GM13976 (cell line): ENCODE data around the gene SUMF2.
"Not testable (repeated sequence)": the region's sequence is repeated elsewhere in the genome, so short reads cannot be mapped to it uniquely, and the experiment has no call there.

Experiments used
- DNase-seq: peaks from one replicate; pipeline ENCODE4 v3.0.0; 2012; ENCODE audit warnings: low spot score
- in situ Hi-C: fragments of 300-500 bp; cut with MboI; formaldehyde crosslinking; loops from one replicate; pipeline ENCODE4 v1.12.0; 2022; ENCODE audit warnings: low sequenced_read_pairs, mixed read lengths, inconsistent platforms; ENCODE audit not compliant: unreplicated experiment
- TF ChIP-seq, protein P1 (sequence below): IDR thresholded peaks from 2 replicates; pipeline ENCODE4 v1.5.1; 2012; ENCODE audit warnings: borderline replicate concordance, mild to moderate bottlenecking; ENCODE audit not compliant: insufficient read depth; ENCODE audit errors: extremely low read depth, missing control alignments, control extremely low read depth

The SUMF2 gene

DNA sequence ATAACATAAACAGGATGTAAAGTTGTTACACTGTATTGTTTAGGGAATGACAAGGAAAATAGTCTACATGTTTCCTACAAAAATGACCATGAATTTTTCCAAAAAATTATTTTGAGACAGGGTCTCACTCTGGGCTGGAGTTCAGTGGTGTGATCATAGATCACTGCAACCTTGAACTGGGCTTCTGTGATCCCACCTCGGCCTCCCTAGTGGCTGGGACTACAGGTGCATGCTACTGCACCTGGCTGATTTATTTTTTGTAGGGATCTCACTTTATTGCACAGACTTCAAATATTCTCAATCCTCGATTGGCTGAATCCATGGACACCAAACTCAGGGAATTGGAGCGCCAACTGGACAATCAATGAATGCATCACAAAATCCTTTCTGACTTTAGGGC is 35.6 kb downstream of the SUMF2 start:
- TF ChIP-seq, protein P1, sequence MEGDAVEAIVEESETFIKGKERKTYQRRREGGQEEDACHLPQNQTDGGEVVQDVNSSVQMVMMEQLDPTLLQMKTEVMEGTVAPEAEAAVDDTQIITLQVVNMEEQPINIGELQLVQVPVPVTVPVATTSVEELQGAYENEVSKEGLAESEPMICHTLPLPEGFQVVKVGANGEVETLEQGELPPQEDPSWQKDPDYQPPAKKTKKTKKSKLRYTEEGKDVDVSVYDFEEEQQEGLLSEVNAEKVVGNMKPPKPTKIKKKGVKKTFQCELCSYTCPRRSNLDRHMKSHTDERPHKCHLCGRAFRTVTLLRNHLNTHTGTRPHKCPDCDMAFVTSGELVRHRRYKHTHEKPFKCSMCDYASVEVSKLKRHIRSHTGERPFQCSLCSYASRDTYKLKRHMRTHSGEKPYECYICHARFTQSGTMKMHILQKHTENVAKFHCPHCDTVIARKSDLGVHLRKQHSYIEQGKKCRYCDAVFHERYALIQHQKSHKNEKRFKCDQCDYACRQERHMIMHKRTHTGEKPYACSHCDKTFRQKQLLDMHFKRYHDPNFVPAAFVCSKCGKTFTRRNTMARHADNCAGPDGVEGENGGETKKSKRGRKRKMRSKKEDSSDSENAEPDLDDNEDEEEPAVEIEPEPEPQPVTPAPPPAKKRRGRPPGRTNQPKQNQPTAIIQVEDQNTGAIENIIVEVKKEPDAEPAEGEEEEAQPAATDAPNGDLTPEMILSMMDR: no peak
- no peak for DNase-seq
- in situ Hi-C loops: loop anchor here (25.0 kb wide), 3 partner anchors 87 to 812 kb away; no protein-coding TSS in a partner anchor

DNA sequence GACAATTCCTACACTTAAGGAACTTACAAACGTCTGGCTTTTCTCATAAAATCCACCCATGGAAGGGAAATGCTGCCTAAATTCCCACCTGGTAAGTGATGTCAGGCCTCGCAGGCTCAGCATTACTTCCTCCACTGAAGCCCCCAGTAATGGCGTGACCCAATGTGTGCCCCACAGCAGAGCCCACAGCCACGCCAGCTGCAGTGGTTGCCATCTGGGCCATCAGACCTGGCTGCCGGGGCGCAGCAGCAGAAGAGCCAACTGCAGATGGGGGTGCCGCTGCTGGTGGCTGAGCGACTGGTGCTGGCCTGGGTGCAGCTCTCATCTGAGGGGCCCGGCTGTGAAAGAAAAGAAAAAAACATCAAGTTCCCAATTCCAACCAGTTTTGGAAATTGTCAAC is 40.1 kb downstream of the SUMF2 start:
- in situ Hi-C loops: loop anchor here (25.0 kb wide), 1 partner anchor 92 kb away; no protein-coding TSS in a partner anchor
- not testable (repeated sequence) for DNase-seq

DNA sequence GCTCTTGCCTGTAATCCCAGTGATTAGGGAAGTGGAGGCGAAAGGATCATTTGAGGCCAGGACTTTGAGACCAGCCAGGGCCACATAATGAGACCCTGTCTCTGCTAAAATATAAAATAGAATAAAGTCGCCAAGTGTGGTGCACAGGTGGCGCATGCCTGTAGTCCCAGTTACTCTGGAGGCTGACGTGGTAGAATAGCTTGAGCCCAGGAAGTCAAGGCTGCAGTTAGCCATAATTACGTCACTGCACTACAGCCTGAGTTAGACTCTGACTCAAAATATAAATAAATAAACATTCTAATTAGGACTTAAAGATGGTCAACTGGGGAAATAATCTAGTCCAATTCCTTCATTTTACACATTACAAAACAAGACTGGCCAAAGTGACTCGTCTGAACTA is 41.4 kb downstream of the SUMF2 start:
- DNase-seq: no peak
- TF ChIP-seq, protein P1: no peak
- in situ Hi-C loops: loop anchor here (25.0 kb wide), 1 partner anchor 93 kb away; no protein-coding TSS in a partner anchor

DNA sequence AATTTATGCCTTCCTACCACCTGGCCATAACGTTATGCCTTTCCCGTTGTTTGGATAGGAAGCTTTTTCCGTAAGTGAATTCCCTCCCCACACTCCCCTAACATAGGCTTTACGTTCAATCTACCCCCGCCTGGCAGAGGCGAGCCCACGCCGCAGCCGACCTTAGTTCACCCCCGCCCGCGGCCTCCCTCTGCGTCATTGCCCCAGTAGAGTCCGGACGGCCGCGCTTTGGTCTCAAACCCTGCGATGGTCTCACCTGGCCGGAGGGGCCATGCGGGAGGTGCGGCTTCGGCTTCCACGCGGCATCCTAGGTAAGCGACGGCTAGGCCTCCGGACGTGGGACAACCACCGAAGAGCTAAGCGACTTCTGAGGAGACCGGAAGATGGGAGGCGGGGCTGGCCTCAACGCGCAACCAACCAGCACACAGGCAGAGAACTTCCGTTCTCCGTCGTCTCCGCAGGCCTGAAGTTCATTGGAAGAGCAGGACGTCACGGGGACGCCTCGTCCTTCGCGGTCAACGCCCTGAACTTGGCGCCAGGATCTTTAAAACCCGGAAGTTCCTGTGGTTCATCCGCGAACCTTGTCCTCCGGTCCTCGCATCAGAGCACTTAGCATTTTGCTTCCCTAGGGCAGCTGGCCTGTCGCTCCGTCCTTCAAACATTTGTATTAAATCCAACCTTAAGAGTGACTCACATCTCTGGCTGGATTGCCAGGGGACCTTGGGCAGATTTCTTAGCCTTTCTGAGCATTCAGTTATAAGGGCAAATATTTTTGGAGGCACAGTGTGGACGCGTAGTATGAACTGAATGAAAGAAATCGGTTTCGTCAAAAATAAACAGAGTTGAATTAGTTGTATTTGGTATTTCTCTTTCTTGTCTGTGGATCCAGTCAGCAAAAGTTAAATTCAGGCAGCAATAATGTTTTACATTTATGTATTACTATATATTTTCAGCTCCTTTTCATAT is 42.3 kb downstream of the SUMF2 start, which contains the start of gene CHCHD2:
TSS of gene CHCHD2 (minus strand) at position 369 of the 966 bp plus-strand sequence. CDS start at position 306, 63 bp downstream.
- DNase-seq: peak; percentile 97
- TF ChIP-seq, protein P1: no peak
- in situ Hi-C loops: loop anchor here (25.0 kb wide), 1 partner anchor 94 kb away; no protein-coding TSS in a partner anchor

DNA sequence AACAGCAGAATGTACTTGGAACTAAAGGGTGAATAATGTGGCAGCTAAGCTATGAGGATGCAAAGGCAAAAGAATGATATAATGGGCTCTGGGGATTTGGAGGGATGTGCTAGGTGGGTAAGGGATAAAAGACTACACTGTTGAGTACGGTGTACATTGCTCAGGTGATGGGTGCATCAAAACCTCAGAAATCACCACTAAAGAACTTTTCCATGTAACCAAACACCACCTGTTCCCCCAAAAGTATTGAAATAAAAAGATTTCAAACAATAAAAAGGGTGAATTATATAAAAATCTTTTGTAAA is 43.8 kb downstream of the SUMF2 start:
- DNase-seq: no peak
- in situ Hi-C loops: loop anchor here (25.0 kb wide), 1 partner anchor 96 kb away; no protein-coding TSS in a partner anchor
- TF ChIP-seq, protein P1: no peak

DNA sequence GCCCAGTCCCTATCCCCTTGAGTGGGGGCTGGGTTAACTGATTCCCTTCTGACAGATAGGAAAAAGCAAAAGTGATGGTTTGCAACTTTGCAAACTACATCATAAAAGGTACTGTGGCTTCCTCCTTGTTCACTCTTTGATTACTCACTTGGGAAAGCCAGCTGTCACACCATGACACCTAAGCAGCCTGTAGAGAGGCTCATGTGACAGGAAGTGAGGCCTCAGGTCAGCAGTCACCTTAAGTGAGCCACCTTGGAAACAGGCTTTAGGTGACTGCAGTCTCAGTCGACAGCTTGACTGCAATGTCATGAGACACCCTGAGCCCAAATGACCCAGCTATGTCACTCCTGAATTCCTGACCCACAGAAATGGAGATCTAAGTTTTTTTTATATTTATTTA is 46.5 kb downstream of the SUMF2 start:
- in situ Hi-C loops: loop anchor here (25.0 kb wide), 1 partner anchor 98 kb away; no protein-coding TSS in a partner anchor
- TF ChIP-seq, protein P1: no peak
- no peak for DNase-seq

DNA sequence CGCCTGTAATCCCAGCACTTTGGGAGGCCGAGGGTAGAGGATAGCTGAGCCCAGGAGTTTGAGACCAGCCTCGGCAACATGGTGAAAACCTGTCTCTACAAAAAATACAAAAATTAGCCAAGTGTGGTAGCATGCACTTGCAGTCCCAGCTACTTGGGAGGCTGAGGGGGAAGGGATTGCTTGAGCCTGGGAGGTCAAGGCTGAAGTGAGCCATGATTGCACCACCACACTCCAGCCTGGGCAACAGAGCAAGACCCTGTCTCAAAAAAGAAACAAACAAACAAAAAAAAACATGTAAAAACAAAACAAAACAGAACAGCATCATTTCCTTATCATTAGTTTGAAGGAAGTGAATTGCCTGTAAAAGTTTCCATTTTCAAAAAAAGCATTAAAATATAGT is 48.2 kb downstream of the SUMF2 start:
- in situ Hi-C loops: loop anchor here (25.0 kb wide), 1 partner anchor 100 kb away; no protein-coding TSS in a partner anchor
- not testable (repeated sequence) for DNase-seq
